D721Med (cell line): ENCODE results near the gene FARS2.

Experiments
- DNase-seq: peaks from one replicate; pipeline ENCODE4 v3.0.0; 2011; ENCODE audit warnings: low spot score; ENCODE audit not compliant: insufficient read length
- FAIRE-seq: peaks from 2 replicates; lab custom pipeline; 2011; peaks lifted over from hg19 to GRCh38; lab: Jason Lieb, UNC
- CTCF ChIP-seq: IDR thresholded peaks from 2 replicates; pipeline ENCODE4 v1.5.1; 2012; ENCODE audit warnings: mild to moderate bottlenecking, control low read depth; ENCODE audit not compliant: insufficient read depth; ENCODE audit errors: missing control alignments

The FARS2 gene

GRCh38 chr6:5276581-5276980, 15.3 kb downstream of the FARS2 start:
- no peak for FAIRE-seq
- no peak for DNase-seq
- TF ChIP-seq CTCF = no peak

GRCh38 chr6:5277589-5277988, 16.3 kb downstream of the FARS2 start:
- FAIRE-seq (no peak), DNase-seq (no peak)
- TF ChIP-seq CTCF = no peak

DNA sequence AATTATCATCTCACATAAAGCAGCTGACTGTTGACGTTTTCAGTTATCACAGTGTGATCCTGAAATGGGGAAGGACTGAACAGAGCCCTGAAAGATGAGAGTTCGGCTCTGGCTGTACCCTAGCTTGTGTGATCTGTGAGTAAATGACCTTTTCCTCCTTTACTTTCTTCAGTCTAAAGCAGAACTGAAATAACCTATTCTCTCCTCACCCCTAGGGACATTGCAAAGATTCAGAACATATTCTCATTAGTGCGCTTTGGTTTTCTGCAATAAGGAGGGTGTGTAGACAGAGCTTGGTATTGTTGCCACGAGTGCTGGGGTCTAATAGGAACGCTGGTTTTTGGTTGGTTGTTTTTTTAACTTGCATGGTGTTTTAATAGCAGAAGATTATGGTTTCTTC, 16.7 kb downstream of the FARS2 start:
- DNase-seq (no peak), FAIRE-seq (no peak)
- TF ChIP-seq CTCF = no peak

- FAIRE-seq = no peak
- DNase-seq = no peak
- TF ChIP-seq CTCF = no peak
Observed at GRCh38 chr6:5278565-5279120, 17.3 kb downstream of the FARS2 start.

DNA sequence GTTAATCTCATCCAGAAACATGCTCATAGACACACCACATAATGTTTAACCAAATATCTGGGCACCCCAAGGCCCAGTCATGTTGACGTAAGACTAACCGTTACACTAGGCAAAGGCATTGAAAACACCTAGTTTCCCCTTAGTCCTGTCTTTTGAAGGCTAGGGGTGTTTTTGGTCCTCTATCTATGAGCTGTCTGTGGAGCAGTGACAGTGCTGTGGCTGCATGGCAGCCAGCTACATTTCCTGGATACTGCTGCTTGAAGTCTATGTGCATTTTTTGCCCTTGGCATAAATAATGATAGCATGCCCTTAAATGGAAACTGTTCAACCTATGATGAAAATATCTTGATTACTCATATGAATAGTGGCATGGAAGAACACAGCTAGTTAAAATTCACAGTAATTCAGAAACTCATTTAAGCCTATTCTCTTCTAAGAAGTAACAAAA, 18.6 kb downstream of the FARS2 start:
- no peak for TF ChIP-seq CTCF
- DNase-seq (no peak), FAIRE-seq (no peak)

DNA sequence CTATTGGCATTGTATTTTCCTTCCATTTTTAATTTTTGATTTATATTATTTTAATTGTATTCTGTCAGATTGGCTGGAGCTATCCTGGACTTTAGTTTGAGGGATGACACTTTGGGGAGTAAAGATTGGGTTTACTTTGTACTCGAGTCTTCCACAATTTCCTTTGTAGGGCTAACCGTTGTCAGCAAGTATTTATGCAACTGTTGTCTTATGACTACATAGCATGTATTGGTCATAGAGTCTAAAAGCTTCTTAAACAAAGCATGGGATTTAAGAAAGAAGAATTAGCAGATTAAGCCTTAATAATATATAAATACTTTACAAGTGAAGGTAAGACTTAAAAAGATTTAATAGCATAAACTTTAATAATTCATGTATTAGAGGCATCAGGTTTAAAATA, 19.6 kb downstream of the FARS2 start:
- DNase-seq (no peak), FAIRE-seq (no peak)

GRCh38 chr6:5282191-5282623, 20.9 kb downstream of the FARS2 start:
- TF ChIP-seq CTCF = no peak
- FAIRE-seq (no peak), DNase-seq (no peak)

More for the DNA sequence above, 19.6 kb downstream of the FARS2 start:
- TF ChIP-seq CTCF = no peak
